Effector CD4-positive, alpha-beta T cell (primary cell): ENCODE results near the gene SEC14L5. TPM values are rescaled to one million over a fixed set of nuclear protein-coding genes. Genes with fewer than 3 reads are reported as not detected.
"Not testable (repeated sequence)": the region's sequence is repeated elsewhere in the genome, so short reads cannot be mapped to it uniquely, and the experiment has no call there.

Source experiments
- DNase-seq: peaks from one replicate; pipeline ENCODE4 v3.0.0-alpha.2; 2020
- total RNA-seq: gene quantifications from one replicate; lab custom pipeline; 2026; lab: John Stamatoyannopoulos, UW

Gene SEC14L5
- not detected for total RNA-seq

- DNase-seq, result peak; percentile 81
Measured at GRCh38 chr16:4957720-4958509, at the start of gene SEC14L5. Gene SEC14L5 (plus strand): TSS chr16:4958330. CDS start chr16:4959324, 994 bp downstream.

GRCh38 chr16:4908854-4909401, 49.2 kb upstream of the SEC14L5 start:
- no peak for DNase-seq

- no peak for DNase-seq
Measured at GRCh38 chr16:4909825-4910224, 48.3 kb upstream of the SEC14L5 start.

DNA sequence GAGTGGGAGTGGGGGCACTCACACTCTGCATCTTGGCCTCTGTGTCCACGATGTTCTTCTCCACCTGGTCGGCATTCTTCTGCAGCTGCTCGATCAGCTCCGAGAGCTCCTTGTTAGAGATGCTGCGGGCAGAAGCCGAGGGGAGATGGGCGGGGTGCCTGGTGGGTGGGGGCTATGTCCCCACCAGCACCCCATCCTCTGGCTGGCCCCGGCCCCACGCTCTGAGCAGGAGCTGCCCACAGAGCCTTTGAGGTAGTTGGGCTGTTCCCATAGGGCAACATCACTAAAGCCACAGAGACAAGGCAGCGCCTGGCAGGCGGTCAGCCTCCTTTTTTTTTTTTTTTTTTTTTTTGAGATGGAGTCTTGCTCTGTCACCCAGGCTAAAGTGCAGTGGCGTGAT, 47.3 kb upstream of the SEC14L5 start:
- no peak for DNase-seq

DNA sequence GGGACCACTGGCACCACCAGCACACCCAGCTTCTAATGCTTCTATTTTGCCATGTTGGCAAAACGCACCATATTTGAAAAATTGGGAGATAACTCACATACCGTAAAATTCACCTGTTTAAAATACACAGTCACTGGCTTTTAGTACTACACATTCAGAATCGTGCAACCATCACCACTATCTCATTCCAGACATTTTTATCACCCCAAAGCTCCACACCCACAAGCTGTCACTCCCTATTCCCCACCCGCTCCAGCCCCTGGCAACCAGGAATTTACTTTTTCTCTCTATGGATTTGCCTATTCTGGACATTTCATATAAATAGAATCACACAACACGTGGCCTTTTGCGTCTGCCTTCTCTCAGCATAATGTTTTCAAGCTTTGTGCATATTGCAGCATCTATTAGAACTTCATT, 46.2 kb upstream of the SEC14L5 start:
- DNase-seq, result no peak

- no peak for DNase-seq
Measured at GRCh38 chr16:4913130-4913773, 44.9 kb upstream of the SEC14L5 start.

DNA sequence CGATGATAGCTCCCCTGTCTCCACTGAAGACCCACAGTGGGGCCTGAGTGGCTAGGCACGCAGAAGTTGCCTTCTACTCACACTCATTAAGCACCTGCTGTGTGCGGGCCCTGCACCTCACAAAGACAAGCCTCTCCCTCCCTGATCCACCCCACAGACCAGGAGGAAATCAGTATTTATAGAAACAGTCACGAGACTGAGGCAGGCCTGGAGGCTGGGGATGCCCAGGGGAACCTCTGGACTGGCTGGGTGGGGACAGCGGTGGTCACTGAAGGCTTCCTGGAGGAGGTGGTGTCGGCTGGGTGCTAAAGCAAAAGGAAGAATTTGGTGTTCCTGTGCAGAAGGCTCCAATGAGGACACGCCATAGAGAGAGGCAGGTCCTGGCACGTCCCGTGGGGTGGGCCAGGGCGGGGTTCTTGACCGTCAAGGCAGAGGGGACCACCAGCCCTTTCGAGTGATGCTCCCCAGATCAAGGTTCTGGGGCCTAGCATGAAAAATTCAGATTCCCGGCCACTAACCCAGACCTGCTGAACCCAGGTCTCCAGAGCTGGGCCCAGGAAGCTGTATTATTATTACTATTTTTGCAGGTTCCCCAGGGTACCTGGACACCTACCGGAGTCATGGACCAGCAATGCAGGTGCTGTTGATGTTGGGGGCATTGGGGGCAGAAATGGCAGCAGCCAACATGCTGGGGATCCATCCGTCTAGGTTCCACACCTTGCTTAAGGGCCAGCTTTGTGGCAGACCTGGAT, 44.2 kb upstream of the SEC14L5 start:
- DNase-seq, result no peak

GRCh38 chr16:4914528-4915225, 43.5 kb upstream of the SEC14L5 start:
- DNase-seq, result no peak

DNA sequence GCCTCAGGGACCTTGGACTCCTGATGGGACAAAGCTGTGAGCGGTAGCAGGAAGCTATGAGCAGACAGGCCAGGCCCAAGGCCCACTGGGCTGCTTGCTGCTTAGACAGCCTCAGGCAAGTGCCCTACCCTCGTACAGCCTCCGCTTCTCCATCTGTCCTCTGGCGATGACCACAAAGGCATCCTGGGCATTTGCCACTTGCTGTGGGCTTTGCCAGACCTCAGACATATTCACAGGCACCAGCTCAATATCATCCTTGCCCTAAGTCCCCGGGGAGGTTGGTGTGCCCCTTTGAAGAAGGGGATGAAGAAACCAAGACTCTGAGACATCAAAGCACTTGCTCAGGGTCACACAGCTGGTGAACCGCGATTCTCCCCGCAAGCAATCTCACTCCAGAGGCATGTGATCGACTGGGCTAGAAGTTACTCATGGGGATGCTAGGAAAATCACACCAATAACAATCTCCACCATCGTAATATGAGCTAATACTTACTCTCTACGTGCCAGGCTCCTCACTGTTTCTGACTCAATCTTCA, 42.8 kb upstream of the SEC14L5 start:
- DNase-seq, result no peak

DNA sequence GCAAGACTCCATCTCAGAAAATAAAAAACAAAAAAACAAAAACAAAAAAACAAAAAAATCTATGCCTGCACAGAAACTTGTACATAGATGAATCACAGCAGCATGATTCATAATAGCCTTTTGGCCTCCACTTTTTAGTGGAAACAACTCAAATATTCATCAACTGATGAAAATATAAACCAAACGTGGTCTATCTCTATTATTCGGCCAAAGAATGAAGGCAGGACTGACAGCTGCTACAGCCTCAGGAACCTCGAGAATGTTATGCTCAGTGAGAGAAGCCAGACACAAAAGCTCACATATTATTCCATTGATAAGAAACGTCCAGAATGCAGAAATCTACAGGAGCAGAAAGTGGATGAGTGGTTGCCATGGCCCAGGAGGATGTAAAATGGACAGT, 41.0 kb upstream of the SEC14L5 start:
- no peak for DNase-seq

GRCh38 chr16:4918781-4919251, 39.3 kb upstream of the SEC14L5 start:
- no peak for DNase-seq

DNA sequence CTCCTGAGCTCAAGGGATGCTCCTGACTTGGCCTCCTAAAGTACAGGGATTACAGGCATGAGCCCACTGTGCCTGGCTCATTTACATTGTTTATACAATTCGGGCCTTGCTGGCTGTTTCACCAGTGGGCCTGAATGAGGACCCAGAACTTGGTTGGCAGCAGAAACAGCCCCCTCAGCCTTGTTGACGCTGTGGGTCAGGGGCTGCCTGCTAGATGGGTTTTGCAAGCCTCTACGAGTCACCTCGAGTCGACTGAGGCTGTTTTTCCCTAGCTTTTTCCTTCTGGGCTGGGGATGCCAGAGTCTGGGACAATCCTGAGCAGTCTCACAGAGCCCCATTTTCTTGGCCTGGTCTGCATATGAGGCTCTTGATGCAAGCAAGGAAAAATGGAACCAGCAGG, 37.3 kb upstream of the SEC14L5 start:
- DNase-seq, result no peak

DNA sequence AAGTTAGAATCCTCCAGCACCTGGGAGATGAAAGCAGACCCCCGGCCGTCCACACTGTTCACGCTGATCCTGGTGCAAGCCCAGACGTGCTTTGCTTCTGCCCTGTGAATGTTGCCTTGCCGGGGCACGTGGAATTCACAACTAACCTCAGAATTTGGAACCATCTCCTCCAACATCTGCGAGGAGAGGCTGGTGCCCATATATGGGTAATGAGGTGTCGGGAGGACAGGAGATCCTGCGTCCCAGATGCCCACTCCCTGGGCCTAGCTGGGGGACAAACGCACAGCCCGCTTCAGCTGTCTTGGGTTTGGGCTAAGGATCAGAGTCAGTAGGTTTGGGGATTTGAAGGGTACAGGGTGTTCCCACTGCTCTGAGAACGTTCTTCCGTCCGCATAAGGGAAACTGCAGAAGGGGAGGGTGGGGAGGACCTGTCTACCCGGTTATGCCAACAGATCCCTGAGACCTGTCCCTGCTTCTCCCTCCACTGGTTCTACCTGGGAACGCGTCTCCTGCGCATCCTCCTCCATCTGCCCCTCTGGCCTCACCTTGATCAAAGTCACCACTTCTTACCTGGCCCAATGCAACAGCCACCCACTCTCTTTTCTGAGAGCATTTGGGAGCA, 35.3 kb upstream of the SEC14L5 start:
- DNase-seq, result no peak

DNA sequence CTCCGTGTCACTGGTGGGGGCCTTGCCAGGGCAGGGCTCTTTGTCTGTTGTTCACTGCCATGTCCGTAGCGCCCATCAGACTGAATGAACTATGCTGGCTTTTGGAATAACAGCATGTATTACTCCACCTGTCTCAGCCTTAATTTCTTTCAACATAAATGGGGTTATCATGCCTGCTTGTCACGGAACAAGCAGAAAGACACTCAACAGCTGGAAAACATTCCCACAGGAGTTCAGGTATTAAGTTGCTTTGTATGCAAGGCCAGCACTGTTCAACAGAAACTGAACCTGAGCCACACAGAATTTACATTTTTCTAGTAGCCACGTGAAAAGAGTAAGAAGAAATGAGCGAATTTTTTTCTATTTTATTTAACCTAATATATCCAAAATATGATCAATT, 34.3 kb upstream of the SEC14L5 start:
- DNase-seq, result no peak

DNA sequence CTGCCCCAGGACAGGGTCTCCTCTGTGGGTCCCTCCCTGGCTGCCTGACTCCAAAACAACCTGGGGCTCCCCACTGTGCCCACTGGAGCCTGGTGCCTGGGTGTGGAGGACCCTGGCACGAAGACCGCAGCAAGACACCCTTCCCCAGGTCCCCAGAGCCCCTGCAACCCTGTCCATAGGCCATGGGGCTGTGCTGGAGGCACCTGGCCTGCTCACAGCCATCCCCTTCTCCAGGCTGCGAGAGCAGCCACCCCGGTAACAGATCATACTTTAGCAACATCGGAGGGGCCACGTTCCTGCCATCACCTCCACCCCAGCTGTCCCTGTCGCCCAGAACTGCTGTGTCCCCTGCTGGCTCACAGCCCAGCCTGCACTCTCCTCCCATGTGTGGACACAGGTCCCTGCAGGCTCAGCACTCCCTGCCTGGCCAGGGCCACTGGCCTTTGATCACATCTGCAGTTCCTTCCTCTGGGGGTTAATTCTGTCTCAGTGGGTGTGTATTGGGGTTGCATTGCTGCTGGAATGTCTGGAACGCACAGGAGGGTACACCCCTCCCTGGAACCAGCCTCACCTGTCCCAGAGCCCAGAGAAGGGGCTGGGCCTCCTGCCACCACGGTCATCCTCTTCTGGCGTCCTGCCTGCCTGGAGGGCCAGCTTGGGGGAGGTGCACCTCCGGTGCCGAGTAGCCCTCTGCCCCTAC, 33.4 kb upstream of the SEC14L5 start:
- no peak for DNase-seq

- DNase-seq, result no peak
Measured at GRCh38 chr16:4925293-4925607, 32.9 kb upstream of the SEC14L5 start.

DNA sequence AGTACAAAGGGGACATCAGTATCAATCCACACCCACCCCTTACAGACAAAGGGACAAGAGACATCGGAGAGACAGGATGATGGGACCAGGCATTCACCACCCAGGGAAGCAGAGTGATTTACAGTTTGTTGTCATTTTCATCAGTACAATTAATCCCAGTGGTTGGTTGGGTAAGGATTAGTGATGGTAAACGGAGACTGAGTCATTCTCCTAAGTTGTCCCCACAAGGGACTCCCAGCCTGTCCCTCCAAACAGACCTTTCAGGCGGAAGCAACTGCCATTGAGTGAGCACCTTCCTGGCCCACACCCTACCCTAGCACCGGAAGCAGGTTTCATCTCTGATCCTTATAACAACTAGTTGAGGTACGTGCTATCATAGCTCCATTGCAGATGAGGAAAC, 32.3 kb upstream of the SEC14L5 start:
- no peak for DNase-seq

DNA sequence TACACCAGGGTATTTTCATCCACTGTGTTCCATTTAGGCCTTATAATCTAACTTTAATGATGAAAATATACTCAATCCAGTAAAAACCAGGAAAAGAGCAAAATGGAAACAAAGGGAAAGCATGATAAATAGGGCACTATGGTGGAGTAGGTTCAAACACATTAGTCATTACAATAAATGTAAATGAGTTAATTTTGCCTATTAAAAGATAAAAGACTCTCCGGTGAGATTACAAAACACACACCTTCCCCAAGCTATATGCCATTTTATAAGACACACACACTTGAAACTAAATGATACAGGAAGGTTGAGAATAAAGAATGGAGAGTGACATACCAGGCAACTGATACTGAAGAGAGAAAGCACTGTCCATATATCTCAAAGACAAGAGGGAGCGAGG, 31.2 kb upstream of the SEC14L5 start:
- no peak for DNase-seq

DNA sequence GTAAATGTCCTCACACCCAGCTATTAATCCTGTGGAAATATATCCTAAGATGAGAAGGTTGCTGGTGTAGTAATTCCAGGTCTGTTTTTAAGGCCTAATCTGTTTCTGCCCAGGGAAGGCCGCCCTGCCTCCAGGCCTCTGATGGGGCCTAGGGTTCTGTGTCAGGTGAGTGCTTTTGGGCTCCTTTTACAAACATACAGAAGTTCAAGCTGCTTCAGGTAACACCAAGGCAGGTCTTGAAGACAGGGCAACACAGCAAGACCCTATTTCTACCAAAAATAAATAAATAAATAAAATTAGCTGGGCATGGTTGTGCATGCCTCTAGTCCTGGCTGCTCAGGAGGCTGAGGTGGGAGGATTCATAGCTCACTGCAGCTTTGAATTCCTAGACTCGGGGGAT, 30.5 kb upstream of the SEC14L5 start:
- no peak for DNase-seq

- DNase-seq, result no peak
Measured at GRCh38 chr16:4928227-4928626, 29.9 kb upstream of the SEC14L5 start.

- DNase-seq, result not testable (repeated sequence)
Measured at GRCh38 chr16:4929619-4930018, 28.5 kb upstream of the SEC14L5 start.
